Mesothelial cell of epicardium (in vitro differentiated cells): ENCODE measurements around the gene EVC. TPM values are rescaled to one million over a fixed set of nuclear protein-coding genes. Genes with fewer than 3 reads are reported as not detected.

ENCODE experiments used
- DNase-seq, 2 experiments: peaks; one replicate each; pipeline ENCODE4 v3.0.0; 2021; ENCODE audit warnings: low spot score in 2 of 2; ENCODE audit not compliant: unreplicated experiment in 2 of 2
- H3K27ac Mint-ChIP-seq: 2 replicates; pipeline ENCODE4 v1.8.0; 2021; ENCODE audit warnings: mixed read lengths
- H3K27me3 Mint-ChIP-seq: 2 replicates; pipeline ENCODE4 v1.8.0; 2021; ENCODE audit warnings: low read depth, mixed read lengths
- H3K36me3 Mint-ChIP-seq: 2 replicates; pipeline ENCODE4 v1.8.0; 2021; ENCODE audit warnings: mixed read lengths
- H3K4me1 Mint-ChIP-seq: 2 replicates; pipeline ENCODE4 v1.8.0; 2021; ENCODE audit warnings: mixed read lengths
- H3K4me3 Mint-ChIP-seq: 2 replicates; pipeline ENCODE4 v1.8.0; 2021; ENCODE audit warnings: mild to moderate bottlenecking, moderate library complexity, mixed read lengths
- H3K9me3 Mint-ChIP-seq: 2 replicates; pipeline ENCODE4 v1.8.0; 2021; ENCODE audit warnings: mixed read lengths
- total RNA-seq: library from RNA; stranded (reverse); gene quantifications from 3 replicates; pipeline ENCODE4 v1.2.1, GENCODE V29; 2021
- TF ChIP-seq, protein P1 (sequence below): fragments of 200-600 bp; sonication (generic); IDR thresholded peaks from one replicate; pipeline ENCODE4 v1.5.0; 2021; ENCODE audit warnings: antibody characterized with exemption; ENCODE audit not compliant: unreplicated experiment

The EVC gene
- total RNA-seq, 1 donor from 2014 or later, result 51.4 TPM

DNA sequence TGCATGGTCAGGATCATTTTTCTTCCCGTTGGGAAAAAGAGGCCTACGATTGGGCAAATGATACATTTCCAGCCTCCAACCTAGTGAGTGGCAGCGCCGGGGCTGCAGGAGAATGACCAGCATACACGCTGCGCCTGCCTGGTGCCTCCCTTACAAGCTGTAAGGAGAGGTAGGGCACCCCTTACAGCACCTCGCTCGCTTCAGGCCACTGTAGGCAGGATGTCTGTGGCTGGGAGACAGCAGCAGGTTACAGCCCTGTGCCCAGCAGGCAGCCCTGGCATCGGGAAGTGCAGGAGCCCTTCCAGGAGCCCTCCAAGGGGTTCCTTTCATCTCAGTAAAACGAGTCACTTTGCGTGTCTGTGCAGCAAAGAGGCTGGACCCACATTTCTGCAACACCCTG, 88.4 kb downstream of the EVC start:
- Mint-ChIP-seq H3K4me3 (no peak overlapping the region), H3K27ac (no peak overlapping the region)

DNA sequence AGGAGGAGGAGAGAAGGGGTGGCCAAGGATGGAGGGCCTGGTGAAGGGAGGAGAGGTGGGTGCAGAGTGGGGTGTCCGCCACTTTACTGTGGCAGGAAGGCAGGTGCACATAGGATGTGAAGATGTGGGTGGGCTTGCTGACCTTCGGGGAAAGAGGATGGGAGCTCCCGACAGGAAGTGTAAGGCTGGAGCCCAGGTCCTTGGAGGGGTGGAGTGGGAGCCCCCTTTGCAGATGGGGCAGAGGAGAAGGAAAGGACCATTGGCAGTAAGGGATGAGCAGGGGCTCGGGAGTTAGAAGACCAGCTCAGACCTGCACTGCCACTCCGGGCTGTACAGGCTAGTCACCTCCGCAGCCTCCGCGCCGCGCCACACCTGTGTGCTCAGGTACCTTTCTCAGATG, 89.5 kb downstream of the EVC start:
- TF ChIP-seq, protein P1, sequence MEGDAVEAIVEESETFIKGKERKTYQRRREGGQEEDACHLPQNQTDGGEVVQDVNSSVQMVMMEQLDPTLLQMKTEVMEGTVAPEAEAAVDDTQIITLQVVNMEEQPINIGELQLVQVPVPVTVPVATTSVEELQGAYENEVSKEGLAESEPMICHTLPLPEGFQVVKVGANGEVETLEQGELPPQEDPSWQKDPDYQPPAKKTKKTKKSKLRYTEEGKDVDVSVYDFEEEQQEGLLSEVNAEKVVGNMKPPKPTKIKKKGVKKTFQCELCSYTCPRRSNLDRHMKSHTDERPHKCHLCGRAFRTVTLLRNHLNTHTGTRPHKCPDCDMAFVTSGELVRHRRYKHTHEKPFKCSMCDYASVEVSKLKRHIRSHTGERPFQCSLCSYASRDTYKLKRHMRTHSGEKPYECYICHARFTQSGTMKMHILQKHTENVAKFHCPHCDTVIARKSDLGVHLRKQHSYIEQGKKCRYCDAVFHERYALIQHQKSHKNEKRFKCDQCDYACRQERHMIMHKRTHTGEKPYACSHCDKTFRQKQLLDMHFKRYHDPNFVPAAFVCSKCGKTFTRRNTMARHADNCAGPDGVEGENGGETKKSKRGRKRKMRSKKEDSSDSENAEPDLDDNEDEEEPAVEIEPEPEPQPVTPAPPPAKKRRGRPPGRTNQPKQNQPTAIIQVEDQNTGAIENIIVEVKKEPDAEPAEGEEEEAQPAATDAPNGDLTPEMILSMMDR, result no peak
- Mint-ChIP-seq H3K4me3 (no peak overlapping the region), H3K9me3 (peaks cover 5% of the 10 kb centered on the region), H3K27ac (no peak overlapping the region), H3K27me3 (no peaks in the 10 kb centered on the region), H3K36me3 (peaks cover 45% of the 10 kb centered on the region), H3K4me1 (no peaks in the 10 kb centered on the region)
- no peak for DNase-seq

More for the DNA sequence above, 88.4 kb downstream of the EVC start:
- H3K4me1 Mint-ChIP-seq, result no peaks in the 10 kb centered on the region
- DNase-seq, result no peak
- peaks cover 49% of the 10 kb centered on the region for H3K36me3 Mint-ChIP-seq
- peaks cover 5% of the 10 kb centered on the region for H3K9me3 Mint-ChIP-seq
- TF ChIP-seq, protein P1, result no peak
- no peaks in the 10 kb centered on the region for H3K27me3 Mint-ChIP-seq

GRCh38 chr4:5801696-5802095, 90.7 kb downstream of the EVC start:
- Mint-ChIP-seq H3K36me3 (peaks cover 47% of the 10 kb centered on the region), H3K4me3 (no peak overlapping the region), H3K9me3 (no peaks in the 10 kb centered on the region), H3K27me3 (no peaks in the 10 kb centered on the region), H3K4me1 (no peaks in the 10 kb centered on the region), H3K27ac (no peak overlapping the region)
- TF ChIP-seq, protein P1, result no peak
- no peak for DNase-seq

DNA sequence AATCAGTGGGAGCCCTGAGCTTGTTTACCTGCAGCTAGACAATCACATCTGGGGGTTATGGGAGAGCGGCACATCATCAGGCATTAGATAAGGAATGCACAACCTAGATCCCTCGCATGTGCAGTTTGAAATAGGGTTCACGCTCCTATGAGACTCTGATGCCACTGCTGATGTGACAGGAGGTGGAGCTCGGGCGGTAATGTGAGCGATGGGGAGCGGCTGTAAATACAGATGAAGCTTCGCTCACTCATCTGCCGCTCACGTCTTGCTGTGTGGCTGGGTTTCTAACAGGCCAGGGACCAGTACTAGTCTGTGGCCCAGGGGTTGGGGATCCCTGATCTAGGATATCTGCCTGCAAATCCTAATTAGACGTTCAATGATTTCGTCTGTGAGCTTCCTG, 91.6 kb downstream of the EVC start:
- Mint-ChIP-seq H3K27me3 (no peaks in the 10 kb centered on the region), H3K36me3 (peaks cover 46% of the 10 kb centered on the region), H3K4me3 (no peak overlapping the region), H3K4me1 (no peaks in the 10 kb centered on the region), H3K27ac (no peak overlapping the region), H3K9me3 (no peaks in the 10 kb centered on the region)
- TF ChIP-seq, protein P1, result no peak
- no peak for DNase-seq

GRCh38 chr4:5804656-5805055, 93.7 kb downstream of the EVC start:
- H3K27me3 Mint-ChIP-seq, result no peaks in the 10 kb centered on the region
- no peak for DNase-seq
- H3K27ac Mint-ChIP-seq, result no peak overlapping the region
- TF ChIP-seq, protein P1, result no peak
- H3K36me3 Mint-ChIP-seq, result peaks cover 41% of the 10 kb centered on the region
- H3K4me3 Mint-ChIP-seq, result no peak overlapping the region
- H3K4me1 Mint-ChIP-seq, result no peaks in the 10 kb centered on the region
- no peaks in the 10 kb centered on the region for H3K9me3 Mint-ChIP-seq

GRCh38 chr4:5805270-5805669, 94.3 kb downstream of the EVC start:
- H3K4me1 Mint-ChIP-seq, result no peaks in the 10 kb centered on the region
- DNase-seq, result no peak
- peaks cover 46% of the 10 kb centered on the region for H3K36me3 Mint-ChIP-seq
- no peaks in the 10 kb centered on the region for H3K27me3 Mint-ChIP-seq
- TF ChIP-seq, protein P1, result no peak
- H3K27ac Mint-ChIP-seq, result no peak overlapping the region
- no peak overlapping the region for H3K4me3 Mint-ChIP-seq
- no peaks in the 10 kb centered on the region for H3K9me3 Mint-ChIP-seq
